ENCODE results near the gene PTPRN. TPM values are rescaled to one million over a fixed set of nuclear protein-coding genes. Genes with fewer than 3 reads are reported as not detected.

Gene PTPRN
- total RNA-seq, 2 experiments from 2014 or later = not detected

DNA sequence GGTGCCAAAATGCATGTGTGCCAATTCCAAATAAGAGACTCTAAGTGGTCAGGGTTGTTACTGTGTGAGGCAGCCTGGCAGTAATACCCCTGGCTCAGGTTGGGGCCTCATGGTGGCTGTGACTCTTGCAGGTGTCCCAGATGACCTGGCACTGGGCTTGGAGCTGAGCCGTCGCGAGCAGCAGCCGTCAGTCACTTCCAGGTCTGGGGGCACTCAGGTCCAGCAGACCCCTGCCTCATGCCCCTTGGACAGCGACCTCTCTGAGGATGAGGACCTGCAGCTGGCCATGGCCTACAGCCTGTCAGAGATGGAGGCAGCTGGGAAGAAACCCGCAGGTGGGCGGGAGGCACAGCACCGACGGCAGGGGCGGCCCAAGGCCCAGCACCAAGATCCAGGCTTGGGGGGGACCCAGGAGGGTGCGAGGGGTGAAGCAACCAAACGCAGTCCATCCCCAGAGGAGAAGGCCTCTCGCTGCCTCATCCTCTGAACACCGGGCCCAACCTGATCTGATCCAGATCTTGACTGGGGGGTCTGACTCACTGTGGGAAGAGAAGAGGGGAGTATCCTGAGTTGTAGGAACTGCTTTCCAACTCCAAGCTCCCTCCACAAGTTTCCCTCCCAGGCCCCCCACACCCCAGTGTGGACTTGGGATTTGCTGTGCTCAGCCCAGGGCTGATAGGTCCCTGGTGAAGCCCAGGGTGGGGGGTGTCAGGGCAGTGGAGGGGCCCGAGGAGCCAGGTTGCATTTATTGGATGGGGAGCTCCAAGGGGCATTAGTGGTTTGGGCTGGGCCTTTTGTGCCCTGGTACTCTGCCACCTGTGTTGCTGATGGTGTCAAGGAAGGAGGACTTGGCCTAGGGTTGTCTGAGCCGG lies 24.5 kb downstream of the PTPRN start:
- H3K4me1 Mint-ChIP-seq (ENCODE audit: low read depth) = peaks cover 21% of the 10 kb centered on the region
- H3K27ac Mint-ChIP-seq = no peak overlapping the region
- intact Hi-C loops (cut with micrococcal nuclease) = no loop called here
- no peaks in the 10 kb centered on the region for H3K9me3 Mint-ChIP-seq
- no peaks in the 10 kb centered on the region for H3K27me3 Mint-ChIP-seq (ENCODE audit: low read depth)
- DNase-seq = no peak
- no peak overlapping the region for H3K4me3 Mint-ChIP-seq
- peaks cover 8% of the 10 kb centered on the region for H3K36me3 Mint-ChIP-seq (ENCODE audit: low read depth)
- CTCF ChIA-PET = interaction anchor here (0.5 to 10.6 kb wide), 4 partner anchors 8 to 146 kb away, joined by 3 to 196 read pairs (median 6); no protein-coding TSS in a partner anchor

DNA sequence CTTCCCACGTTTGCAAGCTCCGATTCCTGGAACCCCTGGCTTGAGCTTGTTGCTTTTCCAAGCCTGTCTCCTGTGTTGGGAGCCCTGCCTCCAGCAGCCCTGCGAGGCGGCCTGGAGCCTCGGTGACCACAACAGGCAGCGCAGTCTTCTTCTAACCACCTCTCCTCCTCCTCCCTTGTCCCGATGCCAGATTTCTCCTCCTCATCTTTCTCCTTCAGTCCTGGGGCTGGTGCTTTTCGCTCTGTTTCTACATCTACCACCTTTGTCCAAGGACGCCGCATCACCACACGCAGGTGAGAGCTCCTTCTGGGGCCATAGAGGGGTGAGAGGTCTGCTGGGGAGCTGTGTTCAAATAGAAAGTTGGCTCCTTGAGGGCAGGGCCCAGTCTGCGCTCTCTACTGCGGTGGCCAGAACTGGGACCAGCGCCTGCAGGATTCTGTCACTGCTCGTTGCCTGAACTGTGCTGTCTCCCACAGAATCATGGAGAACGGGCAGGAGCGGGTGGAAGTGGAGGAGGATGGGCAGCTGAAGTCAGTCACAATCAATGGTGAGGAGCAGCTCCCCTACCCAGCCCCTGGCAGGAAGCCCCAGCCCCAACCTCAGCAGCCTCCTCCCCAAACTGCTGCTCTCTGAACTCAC lies 26.1 kb downstream of the PTPRN start:
- intact Hi-C loops (cut with micrococcal nuclease) = no loop called here
- Mint-ChIP-seq H3K36me3 (ENCODE audit: low read depth) (peaks cover 8% of the 10 kb centered on the region), H3K4me1 (ENCODE audit: low read depth) (peaks cover 31% of the 10 kb centered on the region), H3K9me3 (no peaks in the 10 kb centered on the region), H3K27me3 (ENCODE audit: low read depth) (no peaks in the 10 kb centered on the region), H3K4me3 (no peak overlapping the region), H3K27ac (peak overlapping the region; percentile 27)
- CTCF ChIA-PET = interaction anchor here (1.5 to 10.6 kb wide), 4 partner anchors 10 to 123 kb away, joined by 3 to 196 read pairs (median 32); no protein-coding TSS in a partner anchor
- DNase-seq = no peak

GRCh38 chr2:219282375-219282774 lies 26.8 kb downstream of the PTPRN start:
- no peak overlapping the region for H3K27ac Mint-ChIP-seq
- no peaks in the 10 kb centered on the region for H3K9me3 Mint-ChIP-seq
- CTCF ChIA-PET = interaction anchor here (0.9 to 10.6 kb wide), 5 partner anchors 11 to 123 kb away, joined by 3 to 196 read pairs (median 6); no protein-coding TSS in a partner anchor
- DNase-seq = no peak
- H3K4me1 Mint-ChIP-seq (ENCODE audit: low read depth) = peaks cover 38% of the 10 kb centered on the region
- no peaks in the 10 kb centered on the region for H3K27me3 Mint-ChIP-seq (ENCODE audit: low read depth)
- no peak overlapping the region for H3K4me3 Mint-ChIP-seq
- intact Hi-C loops (cut with micrococcal nuclease) = no loop called here
- H3K36me3 Mint-ChIP-seq (ENCODE audit: low read depth) = peaks cover 8% of the 10 kb centered on the region

- Mint-ChIP-seq H3K4me3 (no peak overlapping the region), H3K27ac (no peak overlapping the region)
- intact Hi-C loops (cut with micrococcal nuclease) = no loop called here
These were observed 27.6 kb downstream of the PTPRN start for GRCh38 chr2:219281588-219281987.

GRCh38 chr2:219280651-219281050 lies 28.6 kb downstream of the PTPRN start:
- Mint-ChIP-seq H3K4me1 (ENCODE audit: low read depth) (peaks cover 39% of the 10 kb centered on the region), H3K27ac (peak overlapping the region; percentile 90), H3K36me3 (ENCODE audit: low read depth) (peaks cover 7% of the 10 kb centered on the region), H3K4me3 (peak overlapping the region; percentile 92), H3K9me3 (no peaks in the 10 kb centered on the region), H3K27me3 (ENCODE audit: low read depth) (no peaks in the 10 kb centered on the region)
- CTCF ChIA-PET = interaction anchor here (0.8 to 10.6 kb wide), 5 partner anchors 13 to 121 kb away, joined by 3 to 196 read pairs (median 5); no protein-coding TSS in a partner anchor
- no peak for DNase-seq
- intact Hi-C loops (cut with micrococcal nuclease) = no loop called here

More at GRCh38 chr2:219281588-219281987, 27.6 kb downstream of the PTPRN start:
- Mint-ChIP-seq H3K36me3 (ENCODE audit: low read depth) (peaks cover 7% of the 10 kb centered on the region), H3K9me3 (no peaks in the 10 kb centered on the region), H3K4me1 (ENCODE audit: low read depth) (peaks cover 39% of the 10 kb centered on the region), H3K27me3 (ENCODE audit: low read depth) (no peaks in the 10 kb centered on the region)
- no peak for DNase-seq
- CTCF ChIA-PET = interaction anchor here (1.5 to 10.6 kb wide), 5 partner anchors 12 to 122 kb away, joined by 3 to 196 read pairs (median 6); no protein-coding TSS in a partner anchor

DNA sequence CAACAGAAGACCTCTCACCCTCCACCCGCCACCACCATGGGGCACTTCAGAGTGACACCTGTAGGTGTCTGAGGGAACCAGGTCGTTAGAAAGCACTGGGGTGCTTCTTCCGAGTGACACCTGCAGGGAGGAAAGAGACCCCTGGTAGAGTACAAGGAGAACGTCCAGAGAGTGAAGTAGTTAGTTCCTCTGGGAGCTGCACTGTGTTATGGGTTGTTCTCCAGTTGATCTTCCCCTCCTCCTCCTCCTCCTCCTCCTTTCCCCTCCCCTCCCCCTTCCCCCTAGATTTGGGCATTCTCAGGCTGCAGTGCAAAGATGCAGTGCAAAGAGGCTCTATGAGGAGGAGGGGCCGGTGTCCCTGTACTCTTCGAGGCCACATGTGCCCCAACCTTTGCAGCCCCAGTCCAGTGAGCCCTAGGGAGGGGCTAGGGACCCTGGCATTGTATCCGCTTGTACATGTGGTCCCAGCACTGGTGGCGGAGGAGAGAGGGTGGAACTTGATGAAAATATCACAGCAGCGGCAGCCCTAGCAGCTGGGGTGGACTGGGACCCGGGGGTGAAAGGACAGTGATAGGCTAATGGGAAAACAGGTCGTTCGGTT lies 29.2 kb downstream of the PTPRN start:
- peaks cover 37% of the 10 kb centered on the region for H3K4me1 Mint-ChIP-seq (ENCODE audit: low read depth)
- peak overlapping the region; percentile 90 for H3K27ac Mint-ChIP-seq

GRCh38 chr2:219279151-219279915 lies 29.9 kb downstream of the PTPRN start, which contains the start of gene DNAJB2:
Gene DNAJB2 (plus strand): TSS chr2:219279366. CDS start chr2:219279834, 468 bp downstream.
- DNase-seq = peak; percentile 99
- no peaks in the 10 kb centered on the region for H3K27me3 Mint-ChIP-seq (ENCODE audit: low read depth)
- peak within 1 kb of the TSS; percentile 92 for H3K4me3 Mint-ChIP-seq
- peak within 1 kb of the TSS; percentile 95 for H3K27ac Mint-ChIP-seq
- no peaks in the 10 kb centered on the region for H3K9me3 Mint-ChIP-seq
- intact Hi-C loops (cut with micrococcal nuclease) = loop anchor here (1.0 to 10.0 kb wide), 16 partner anchors 16 to 1055 kb away; partner anchors contain the start of genes ANKZF1, ATG9A, CHPF and CNOT9
- peaks cover 37% of the 10 kb centered on the region for H3K4me1 Mint-ChIP-seq (ENCODE audit: low read depth)
- CTCF ChIA-PET = interaction anchor here (0.7 to 10.6 kb wide), 13 partner anchors 14 to 611 kb away, joined by 3 to 196 read pairs (median 9); partner anchors contain the start of genes GLB1L, STK16 and ZFAND2B
- H3K36me3 Mint-ChIP-seq (ENCODE audit: low read depth) = peaks cover 5% of the 10 kb centered on the region

More for the DNA sequence above, 29.2 kb downstream of the PTPRN start:
- no peaks in the 10 kb centered on the region for H3K9me3 Mint-ChIP-seq
- no peaks in the 10 kb centered on the region for H3K27me3 Mint-ChIP-seq (ENCODE audit: low read depth)
- intact Hi-C loops (cut with micrococcal nuclease) = loop anchor here (1.0 to 10.0 kb wide), 16 partner anchors 15 to 1055 kb away; partner anchors contain the start of genes ANKZF1, ATG9A, CHPF and CNOT9
- DNase-seq = no peak
- CTCF ChIA-PET = interaction anchor here (1.6 to 10.6 kb wide), 4 partner anchors 13 to 121 kb away, joined by 3 to 196 read pairs (median 32); no protein-coding TSS in a partner anchor
- H3K36me3 Mint-ChIP-seq (ENCODE audit: low read depth) = peaks cover 5% of the 10 kb centered on the region
- peak overlapping the region; percentile 92 for H3K4me3 Mint-ChIP-seq

DNA sequence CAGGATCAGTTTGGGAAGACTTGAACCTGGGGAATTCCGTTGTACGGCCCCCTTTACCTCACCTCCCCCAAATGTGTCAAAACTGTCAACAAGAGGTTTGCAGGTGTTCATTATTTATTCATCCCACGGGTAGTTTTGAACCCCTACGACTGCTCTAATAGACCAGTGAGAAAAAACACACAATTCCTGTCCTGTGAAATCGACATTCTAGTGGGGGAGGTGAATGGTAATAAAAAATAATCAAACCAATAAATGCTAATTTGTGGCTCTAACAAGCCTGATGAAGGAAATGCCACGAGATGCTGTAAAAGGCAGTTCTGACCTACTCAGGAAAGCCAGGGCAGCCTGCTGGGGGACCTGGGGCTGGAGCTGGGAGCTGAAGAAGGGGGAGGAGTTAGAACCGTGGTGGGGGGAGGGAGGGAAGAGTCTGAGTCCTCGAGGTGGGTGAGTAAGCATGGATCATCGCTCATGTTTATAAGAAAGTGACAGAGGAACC lies 30.5 kb downstream of the PTPRN start:
- intact Hi-C loops (cut with micrococcal nuclease) = loop anchor here (1.0 to 10.0 kb wide), 17 partner anchors 17 to 1054 kb away; partner anchors contain the start of genes ANKZF1, ATG9A, CHPF and CNOT9
- no peak for DNase-seq
- Mint-ChIP-seq H3K36me3 (ENCODE audit: low read depth) (peaks cover 5% of the 10 kb centered on the region), H3K9me3 (no peaks in the 10 kb centered on the region), H3K4me3 (peak overlapping the region; percentile 92), H3K4me1 (ENCODE audit: low read depth) (peaks cover 37% of the 10 kb centered on the region), H3K27ac (peak overlapping the region; percentile 95), H3K27me3 (ENCODE audit: low read depth) (no peaks in the 10 kb centered on the region)
- CTCF ChIA-PET = interaction anchor here (0.7 to 10.6 kb wide), 17 partner anchors 12 to 611 kb away, joined by 3 to 196 read pairs (median 8); partner anchors contain the start of genes ANKZF1, ATG9A, GLB1L and STK16

GRCh38 chr2:219277703-219278654 lies 31.2 kb downstream of the PTPRN start:
- peaks cover 2% of the 10 kb centered on the region for H3K36me3 Mint-ChIP-seq (ENCODE audit: low read depth)
- DNase-seq = peak; percentile 85
- H3K4me1 Mint-ChIP-seq (ENCODE audit: low read depth) = peaks cover 37% of the 10 kb centered on the region
- H3K27ac Mint-ChIP-seq = peak overlapping the region; percentile 95
- no peaks in the 10 kb centered on the region for H3K9me3 Mint-ChIP-seq
- intact Hi-C loops (cut with micrococcal nuclease) = loop anchor here (1.0 to 10.0 kb wide), 3 partner anchors 74 to 1053 kb away; no protein-coding TSS in a partner anchor
- no peaks in the 10 kb centered on the region for H3K27me3 Mint-ChIP-seq (ENCODE audit: low read depth)
- H3K4me3 Mint-ChIP-seq = peak overlapping the region; percentile 92
- CTCF ChIA-PET = interaction anchor here (0.6 to 10.6 kb wide), 31 partner anchors 7 to 610 kb away, joined by 3 to 196 read pairs (median 5); partner anchors contain the start of genes ANKZF1, ATG9A, GLB1L and STK16
